HK-2 (cell line): ENCODE results near the gene OR2M4.
"Not testable (repeated sequence)": the region's sequence is repeated elsewhere in the genome, so short reads cannot be mapped to it uniquely, and the experiment has no call there.

Source experiments
- DNase-seq: peaks from one replicate; pipeline ENCODE4 v3.0.0-alpha.2; 2018; ENCODE audit not compliant: unreplicated experiment

OR2M4 gene

DNA sequence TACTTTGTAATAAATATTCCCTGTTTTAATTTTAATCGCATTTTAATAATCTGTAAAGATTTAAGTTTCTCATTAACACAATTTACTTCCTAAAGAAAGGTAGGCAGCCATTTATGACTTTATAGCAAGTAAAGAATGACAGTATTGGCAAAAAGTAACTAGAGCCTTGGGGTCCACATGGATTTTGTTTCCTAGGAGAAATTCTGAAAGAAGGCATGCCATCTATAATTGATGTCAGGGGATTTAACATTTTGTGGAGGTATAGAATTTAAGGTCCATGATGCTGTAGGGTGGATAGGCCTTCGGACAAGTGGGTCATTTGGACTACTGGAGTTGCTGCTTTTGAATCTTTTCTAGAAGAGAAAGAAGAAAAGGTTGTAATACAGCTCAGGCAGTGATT lies at the start of gene OR2M4:
Gene OR2M4, plus strand, starts transcription at position 301 of the 400 bp plus-strand sequence. CDS start 7,512 bp downstream, outside the sequence.
- DNase-seq: no peak

GRCh38 chr1:248183996-248184395 lies 47.2 kb upstream of the OR2M4 start:
- DNase-seq: no peak

- DNase-seq: no peak
Measured at GRCh38 chr1:248187363-248187762, 43.9 kb upstream of the OR2M4 start.

DNA sequence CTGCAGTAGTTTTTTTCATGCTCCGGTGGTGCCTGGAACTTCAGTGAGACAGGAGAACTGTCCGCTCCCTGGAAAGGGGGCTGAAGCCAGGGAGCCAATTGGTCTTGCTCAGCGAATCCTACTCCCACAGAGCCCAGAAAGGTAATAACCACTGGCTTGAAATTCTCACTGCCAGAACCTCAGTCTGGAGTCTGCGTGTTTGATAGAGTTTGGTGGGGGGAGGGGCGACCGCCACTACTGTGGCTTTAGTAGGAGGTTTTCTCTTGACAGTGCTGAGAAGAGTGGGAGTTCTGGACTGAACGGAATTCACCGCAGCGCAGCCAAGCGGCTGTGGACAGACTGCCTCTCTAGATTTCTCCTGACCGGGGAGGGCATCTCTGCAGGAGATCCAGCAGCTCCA lies 42.2 kb upstream of the OR2M4 start:
- no peak for DNase-seq

GRCh38 chr1:248194117-248194516 lies 37.1 kb upstream of the OR2M4 start:
- DNase-seq: no peak

DNA sequence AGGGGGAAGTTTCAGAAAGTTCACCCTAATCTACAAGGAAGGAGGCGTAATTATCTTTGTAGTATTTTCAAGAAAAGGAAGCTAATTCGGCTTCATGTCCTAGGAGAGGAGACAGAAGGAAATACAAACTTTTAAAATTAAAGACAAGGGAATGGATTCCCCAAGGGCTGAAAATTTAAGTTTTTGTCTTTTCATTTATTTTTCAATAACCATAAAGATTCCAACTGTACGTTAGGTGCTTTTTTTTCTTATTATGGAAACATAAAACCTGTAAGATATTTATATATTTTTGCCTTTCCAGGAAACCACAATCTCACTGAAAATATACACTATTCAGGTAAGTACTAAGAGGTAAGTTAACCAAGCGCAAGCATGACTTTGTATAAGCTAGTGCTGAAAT lies 34.3 kb upstream of the OR2M4 start, which contains the start of gene OR2M3:
Gene OR2M3, plus strand, starts transcription at position 301 of the 400 bp plus-strand sequence. CDS start 5,803 bp downstream, outside the sequence.
- no peak for DNase-seq

DNA sequence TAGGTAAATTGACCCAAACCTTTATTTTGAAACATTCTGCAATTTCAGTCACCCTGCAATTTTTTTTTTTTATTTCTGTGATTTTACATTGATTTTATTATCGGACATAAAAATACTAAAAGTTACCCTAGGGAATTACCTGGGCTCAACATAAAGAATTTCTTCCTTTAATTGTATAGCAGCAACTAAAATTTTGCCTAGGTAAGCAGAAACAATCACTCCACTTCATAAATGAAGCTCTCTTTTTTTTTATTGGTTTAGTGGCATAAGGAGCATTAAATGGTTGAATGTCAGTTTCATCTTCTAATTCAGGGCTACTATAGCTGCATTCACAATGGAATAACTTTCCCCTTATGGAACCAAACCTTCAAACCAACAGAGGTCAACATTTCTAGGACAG lies 15.3 kb upstream of the OR2M4 start:
- no peak for DNase-seq

GRCh38 chr1:248225537-248225936 lies 5.7 kb upstream of the OR2M4 start:
- DNase-seq: no peak

- no peak for DNase-seq
Measured at GRCh38 chr1:248229360-248229908, 1.8 kb upstream of the OR2M4 start.

- no peak for DNase-seq
Measured at GRCh38 chr1:248239478-248239877, 8.3 kb downstream of the OR2M4 start.

GRCh38 chr1:248243204-248243603 lies 12.0 kb downstream of the OR2M4 start:
- DNase-seq: peak; percentile 55

DNA sequence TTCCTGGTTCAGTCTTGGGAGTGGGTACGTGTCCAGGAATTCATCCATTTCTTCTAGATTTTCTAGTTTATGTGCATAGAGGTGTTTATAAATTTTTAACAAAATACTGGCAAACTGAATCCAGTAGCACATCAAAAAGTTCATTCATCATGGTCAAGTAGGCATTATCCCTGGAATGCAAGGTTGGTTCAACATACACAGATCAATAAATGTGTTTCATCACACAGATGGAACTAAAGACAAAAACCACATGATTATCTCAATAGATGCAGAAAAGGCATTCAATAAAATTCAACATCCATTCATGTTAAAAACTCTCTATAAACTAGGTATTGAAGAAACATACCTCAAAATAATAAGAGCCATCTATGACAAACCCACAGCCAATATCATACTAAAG lies 28.1 kb downstream of the OR2M4 start:
- DNase-seq: not testable (repeated sequence)

DNA sequence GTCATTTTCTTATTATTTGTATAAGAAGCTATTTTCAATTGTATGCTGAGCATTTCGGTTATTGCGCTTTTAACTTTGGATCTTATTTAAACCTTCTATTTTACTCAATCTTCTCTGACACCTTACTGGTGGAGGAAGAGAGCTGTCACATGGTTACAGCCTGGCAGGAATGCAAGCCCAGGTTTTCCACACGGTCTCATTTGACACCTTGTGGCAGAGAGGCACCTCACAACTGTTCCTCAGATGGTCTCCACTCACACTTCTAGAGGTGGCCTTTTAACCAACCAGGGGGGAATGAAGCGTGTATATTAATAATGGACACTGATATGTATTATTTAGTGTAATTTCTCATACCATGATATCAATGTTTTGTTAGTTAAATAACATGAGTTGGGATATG lies 37.0 kb downstream of the OR2M4 start:
- no peak for DNase-seq

GRCh38 chr1:248273225-248273624 lies 42.0 kb downstream of the OR2M4 start:
- DNase-seq: not testable (repeated sequence)

DNA sequence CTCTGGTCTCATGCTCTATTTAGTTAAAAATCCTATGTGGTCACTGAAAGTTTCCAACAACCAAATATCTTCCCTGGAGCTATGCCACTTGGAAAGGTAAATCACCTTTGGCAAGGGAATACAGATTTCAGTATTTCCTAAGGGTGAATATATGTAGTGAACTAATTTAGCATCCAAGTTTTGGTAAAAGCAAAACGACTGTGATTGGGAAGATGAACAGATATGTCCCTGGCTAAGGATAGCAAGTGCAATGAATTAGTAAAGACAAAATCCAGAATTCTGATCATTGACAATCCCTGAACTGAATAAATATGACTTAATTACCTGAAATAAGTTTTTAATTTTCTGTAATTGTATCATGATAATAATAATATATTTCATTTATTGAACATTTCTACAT lies 46.7 kb downstream of the OR2M4 start, which contains the start of gene OR2T33:
Gene OR2T33, minus strand, starts transcription at position 101 of the 400 bp plus-strand sequence. CDS start 4,162 bp downstream, outside the sequence.
- no peak for DNase-seq

DNA sequence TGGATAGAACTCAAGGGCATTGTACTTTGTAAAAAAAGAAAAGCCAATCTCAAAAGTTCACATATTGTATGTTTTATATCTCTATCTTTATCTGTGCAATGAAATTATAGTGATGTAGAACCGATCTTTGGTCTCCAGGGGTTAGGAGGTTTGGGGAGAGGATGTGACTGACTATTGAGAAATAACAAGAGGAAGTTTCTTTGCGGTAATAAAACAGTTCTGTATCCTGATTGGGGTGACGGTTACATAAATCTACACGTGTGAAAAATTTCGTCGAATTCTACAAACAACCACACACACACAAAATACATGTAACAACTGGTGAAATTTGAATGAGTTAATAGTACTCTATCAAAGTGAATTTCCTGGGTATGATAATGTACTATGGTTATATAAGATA lies 57.2 kb downstream of the OR2M4 start:
- no peak for DNase-seq
